HCT116 (cell line): ENCODE measurements around the gene PITPNC1. TPM values are rescaled to one million over a fixed set of nuclear protein-coding genes. Genes with fewer than 3 reads are reported as not detected.

Experiments used
- ATAC-seq: fragments of 200-7000 bp; cut with Tn5 transposase; 2 replicates; pipeline ENCODE4 v1.9.1; 2020; ENCODE audit warnings: mild to moderate bottlenecking, moderate library complexity
- BruUV-seq: library from RNA; stranded (reverse); fragments of 400-500 nt; replicated peaks from 2 replicates; lab custom pipeline; 2021; lab: Mats Ljungman, UMichigan
- CTCF ChIA-PET: fragments of 300-600 bp; sonication (Branson Sonifier 250); formaldehyde crosslinking; loops from one replicate; lab custom pipeline; 2021; ENCODE audit warnings: antibody characterized with exemption; lab: Charles Lee
- POLR2A ChIA-PET: fragments of 300-600, 350-600 bp; sonication (Branson Sonifier 250); formaldehyde crosslinking; loops from one replicate; lab custom pipeline; 2021; ENCODE audit warnings: antibody characterized with exemption; lab: Charles Lee
- RAD21 ChIA-PET, 2 experiments: fragments of 300-600 bp; sonication (Branson Sonifier 250); formaldehyde crosslinking; loops; one replicate each; lab custom pipeline; 2023; ENCODE audit warnings: low total read pairs in 2 of 2; ENCODE audit not compliant: uncharacterized antibody in 2 of 2, unreplicated experiment in 2 of 2, low non-redundant PET in 1 of 2; lab: Charles Lee
- DNase-seq: peaks from one replicate; pipeline ENCODE4 v3.0.0-alpha.2; 2010; ENCODE audit warnings: low read depth, low spot score
- H2AFZ ChIP-seq: fragments of 200-600 bp; shearing (Covaris generic), sonication (generic); 2 replicates; pipeline ENCODE4 v1.6.1; 2017; ENCODE audit warnings: low read depth, mixed run types, mixed read lengths, antibody characterized with exemption, low read length; ENCODE audit not compliant: poor library complexity, severe bottlenecking
- H3K27ac ChIP-seq: 2 replicates; pipeline ENCODE4 v1.5.1; 2012; ENCODE audit warnings: low read depth, low read length
- H3K27me3 ChIP-seq: fragments of 200-600 bp; sonication (generic); 2 replicates; pipeline ENCODE4 v1.6.1; 2016; ENCODE audit warnings: mixed run types, low read length, mixed read lengths; ENCODE audit not compliant: insufficient read depth
- H3K36me3 ChIP-seq, 2 experiments: fragments of 200-500 bp in 1 of 2; fragments of 200-600 bp in 1 of 2; sonication (Bioruptor generic) in 1 of 2; sonication (generic) in 1 of 2; 2 replicates each; pipeline versions ENCODE4 v1.5.1 to v1.6.1; 2014 to 2016; ENCODE audit warnings: low read length in 2 of 2, inconsistent platforms in 1 of 2, mixed read lengths in 1 of 2, mixed run types in 1 of 2; ENCODE audit not compliant: insufficient read depth in 2 of 2, control insufficient read depth in 1 of 2
- H3K4me1 ChIP-seq, 2 experiments: fragments of 200-600 bp in 1 of 2; sonication (generic) in 1 of 2; 2 replicates each; pipeline versions ENCODE4 v1.5.1 to v1.6.1; 2012 to 2017; ENCODE audit warnings: low read length in 2 of 2, inconsistent platforms in 1 of 2, mild to moderate bottlenecking in 1 of 2, mixed read lengths in 1 of 2, mixed run types in 1 of 2, moderate library complexity in 1 of 2; ENCODE audit not compliant: insufficient read depth in 2 of 2, control insufficient read depth in 1 of 2
- H3K4me2 ChIP-seq: fragments of 200-600 bp; sonication (generic); 2 replicates; pipeline ENCODE4 v1.6.1; 2017; ENCODE audit warnings: mixed run types, low read length, mixed read lengths
- H3K4me3 ChIP-seq, 2 experiments: fragments of 200-600 bp in 1 of 2; sonication (generic) in 1 of 2; replicated peaks in 1 of 2; 2 replicates each; pipeline ENCODE4 v1.5.1; 2011 to 2016; ENCODE audit warnings: low read length in 2 of 2, control low read depth in 1 of 2, low read depth in 1 of 2, mild to moderate bottlenecking in 1 of 2, mixed read lengths in 1 of 2, mixed run types in 1 of 2
- H3K79me2 ChIP-seq: fragments of 200-600 bp; sonication (generic); 2 replicates; pipeline ENCODE4 v1.6.1; 2017; ENCODE audit warnings: mild to moderate bottlenecking, mixed run types, low read length, moderate library complexity, mixed read lengths; ENCODE audit not compliant: insufficient read depth
- H3K9ac ChIP-seq: fragments of 200-600 bp; sonication (generic); 2 replicates; pipeline ENCODE4 v1.6.1; 2016; ENCODE audit warnings: low read length, mixed read lengths
- H3K9me2 ChIP-seq: fragments of 200-600 bp; sonication (generic), shearing (Covaris generic); 2 replicates; pipeline ENCODE4 v1.6.1; 2017; ENCODE audit warnings: mixed run types, mild to moderate bottlenecking, moderate library complexity; ENCODE audit not compliant: insufficient read depth
- H3K9me3 ChIP-seq, 2 experiments: fragments of 200-500 bp in 1 of 2; fragments of 200-600 bp in 1 of 2; sonication (Bioruptor generic) in 1 of 2; sonication (generic) in 1 of 2; 2 replicates each; pipeline ENCODE4 v1.6.1; 2014 to 2017; ENCODE audit warnings: low read length in 2 of 2, mixed read lengths in 2 of 2, inconsistent platforms in 1 of 2, low read depth in 1 of 2, mild to moderate bottlenecking in 1 of 2, mixed run types in 1 of 2, moderate library complexity in 1 of 2; ENCODE audit not compliant: control insufficient read depth in 1 of 2, insufficient read depth in 1 of 2
- H4K20me1 ChIP-seq: fragments of 200-600 bp; sonication (generic), shearing (Covaris generic); 2 replicates; pipeline ENCODE4 v1.6.1; 2017; ENCODE audit warnings: mixed run types, mild to moderate bottlenecking, moderate library complexity; ENCODE audit not compliant: insufficient read depth
- CBX3 ChIP-seq: IDR thresholded peaks from 2 replicates; pipeline ENCODE4 v1.6.1; 2012; ENCODE audit warnings: low read depth
- CEBPB ChIP-seq: IDR thresholded peaks from 2 replicates; pipeline ENCODE4 v1.6.1; 2012; ENCODE audit warnings: low read depth
- EZH2 ChIP-seq: fragments of 200-600 bp; sonication (generic); IDR thresholded peaks from 2 replicates; pipeline ENCODE4 v1.6.1; 2017; ENCODE audit warnings: antibody characterized with exemption, mixed run types
- EZH2phosphoT487 ChIP-seq: fragments of 200-600 bp; IDR thresholded peaks from 2 replicates; pipeline ENCODE4 v1.6.1; 2018; ENCODE audit warnings: antibody characterized with exemption, borderline replicate concordance
- MAX ChIP-seq: IDR thresholded peaks from 2 replicates; pipeline ENCODE4 v1.6.1; 2012
- POLR2A ChIP-seq: IDR thresholded peaks from 2 replicates; pipeline ENCODE4 v1.7.0; 2011; ENCODE audit warnings: borderline replicate concordance; ENCODE audit not compliant: insufficient read depth, insufficient read length; ENCODE audit errors: extremely low read depth
- POLR2AphosphoS5 ChIP-seq: IDR thresholded peaks from 2 replicates; pipeline ENCODE4 v1.6.1; 2011; ENCODE audit warnings: mild to moderate bottlenecking, low read depth, low read length, moderate library complexity
- RAD21 ChIP-seq: IDR thresholded peaks from 2 replicates; pipeline ENCODE4 v1.6.1; 2012; ENCODE audit warnings: low read depth, mild to moderate bottlenecking
- SIN3A ChIP-seq: IDR thresholded peaks from 2 replicates; pipeline ENCODE4 v1.6.1; 2012; ENCODE audit warnings: low read depth
- SP1 ChIP-seq: IDR thresholded peaks from 2 replicates; pipeline ENCODE4 v1.6.1; 2012; ENCODE audit warnings: low read depth
- TCF7L2 ChIP-seq: IDR thresholded peaks from 2 replicates; pipeline ENCODE4 v1.7.0; 2011; ENCODE audit warnings: borderline replicate concordance, inconsistent platforms; ENCODE audit not compliant: insufficient read depth, insufficient read length; ENCODE audit errors: extremely low read depth
- ZFX ChIP-seq: fragments of 450-650 bp; IDR thresholded peaks from 2 replicates; pipeline ENCODE4 v1.6.1; 2017
- intact Hi-C: fragments of 100-400 bp; cut with micrococcal nuclease; formaldehyde crosslinking; loops from 2 replicates; pipeline ENCODE4 v1.10.0; 2022
- total RNA-seq: library from RNA; stranded (reverse); gene quantifications from one replicate; pipeline ENCODE4 v1.2.1, GENCODE V29; 2021; ENCODE audit not compliant: unreplicated experiment
- TF ChIP-seq, protein P1 (sequence below), 3 experiments: fragments of 200-600 bp in 1 of 3; sonication (generic) in 1 of 3; IDR thresholded peaks in 2 of 3; conservative IDR thresholded peaks in 1 of 3; 2 replicates each; pipeline ENCODE4 v1.5.1; 2012 to 2017; ENCODE audit warnings: low read depth in 2 of 3, low read length in 2 of 3, antibody characterized with exemption in 1 of 3, borderline replicate concordance in 1 of 3, control low read depth in 1 of 3, mild to moderate bottlenecking in 1 of 3, mixed read lengths in 1 of 3, mixed run types in 1 of 3, moderate library complexity in 1 of 3; ENCODE audit not compliant: insufficient read depth in 1 of 3
- TF ChIP-seq, protein P2 (sequence below): IDR thresholded peaks from 2 replicates; pipeline ENCODE4 v1.6.1; 2012

PITPNC1 gene
- total RNA-seq, 1 experiment from 2014 or later: 41.9 TPM

DNA sequence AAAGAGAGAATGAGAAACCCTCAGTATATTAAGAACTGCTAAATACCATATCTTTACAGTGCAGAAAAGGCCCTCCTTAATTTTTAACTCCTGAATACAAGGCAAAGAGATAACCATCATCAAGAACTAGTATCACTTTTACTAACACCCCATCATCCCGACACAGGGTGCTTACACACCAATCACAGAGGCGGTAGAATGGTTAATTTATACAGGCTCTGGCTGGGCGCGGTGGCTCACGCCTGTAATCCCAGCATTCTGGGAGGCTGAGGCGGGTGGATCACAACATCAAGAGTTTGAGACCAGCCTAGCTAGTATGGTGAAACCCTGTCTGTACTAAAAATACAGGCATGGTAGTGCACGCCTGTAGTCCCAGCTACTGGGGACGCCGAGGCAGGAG, 14.9 kb upstream of the PITPNC1 start:
- H3K9ac ChIP-seq: no peak overlapping the region
- no peak overlapping the region for H3K4me2 ChIP-seq
- DNase-seq (no peak), ATAC-seq (no peak)
- H3K27me3 ChIP-seq: no peaks in the 10 kb centered on the region
- peaks cover 93% of the 10 kb centered on the region for H3K79me2 ChIP-seq
- no peaks in the 10 kb centered on the region for H3K9me3 ChIP-seq
- no peak overlapping the region for H3K27ac ChIP-seq
- intact Hi-C loops: loop anchor here (10.0 kb wide), 1 partner anchor 647 kb away; no protein-coding TSS in a partner anchor
- POLR2A ChIA-PET: no interaction called here
- no peak overlapping the region for H2AFZ ChIP-seq
- peaks cover 22 to 44% of the 10 kb centered on the region in 2 experiments; a peak in 3 of 4 replicates for H3K36me3 ChIP-seq
- peaks cover 54% of the 10 kb centered on the region for H4K20me1 ChIP-seq
- H3K9me2 ChIP-seq: no peaks in the 10 kb centered on the region
- CTCF ChIA-PET: interaction anchor here (2.3 kb wide), 1 partner anchor 13 kb away, joined by 11 read pairs; no protein-coding TSS in a partner anchor
- BruUV-seq: no TSS peak
- peaks cover 10 to 19% of the 10 kb centered on the region in 2 experiments; a peak in 3 of 4 replicates for H3K4me1 ChIP-seq
- RAD21 ChIA-PET: interaction anchor here in 1 of 2 experiments (0.7 kb wide), 1 partner anchor 667 kb away, joined by 4 read pairs; no protein-coding TSS in a partner anchor
- no peak for TF ChIP-seq CBX3
- no peak for TF ChIP-seq EZH2phosphoT487
- no peak overlapping the region for H3K4me3 ChIP-seq

- Histone ChIP-seq H2AFZ (no peak overlapping the region), H3K9me3 (no peaks in the 10 kb centered on the region), H4K20me1 (peaks cover 37% of the 10 kb centered on the region; the same call in 1 of the 2 replicates), H3K79me2 (peaks cover 64% of the 10 kb centered on the region), H3K4me2 (peak overlapping the region; percentile 76), H3K9me2 (no peaks in the 10 kb centered on the region), H3K4me3 (peak overlapping the region; percentile 93 to 97), H3K27ac (peak overlapping the region; percentile 77), H3K9ac (peak overlapping the region; percentile 96), H3K36me3 (peaks cover 10 to 31% of the 10 kb centered on the region in 2 experiments; a peak in 3 of 4 replicates), H3K27me3 (no peaks in the 10 kb centered on the region), H3K4me1 (peaks cover 10 to 19% of the 10 kb centered on the region in 2 experiments; a peak in 3 of 4 replicates)
- ATAC-seq (no peak), DNase-seq (no peak)
- no TSS peak for BruUV-seq
- ChIA-PET POLR2A (interaction anchor here (2.0 kb wide), 1 partner anchor 11 kb away, joined by 6 read pairs; no protein-coding TSS in a partner anchor), RAD21 (interaction anchor here in 1 of 2 experiments (0.6 kb wide), 1 partner anchor 24 kb away, joined by 4 read pairs; no protein-coding TSS in a partner anchor), CTCF (no interaction called here)
- intact Hi-C loops: loop anchor here (10.0 kb wide), 1 partner anchor 650 kb away; no protein-coding TSS in a partner anchor
- TF ChIP-seq EZH2phosphoT487 (no peak), POLR2A (no peak), EZH2 (no peak), TCF7L2 (no peak), SIN3A (no peak), ZFX (no peak), CBX3 (no peak), CEBPB (no peak), RAD21 (no peak), SP1 (no peak), MAX (no peak), POLR2AphosphoS5 (no peak)
- TF ChIP-seq, protein P1, sequence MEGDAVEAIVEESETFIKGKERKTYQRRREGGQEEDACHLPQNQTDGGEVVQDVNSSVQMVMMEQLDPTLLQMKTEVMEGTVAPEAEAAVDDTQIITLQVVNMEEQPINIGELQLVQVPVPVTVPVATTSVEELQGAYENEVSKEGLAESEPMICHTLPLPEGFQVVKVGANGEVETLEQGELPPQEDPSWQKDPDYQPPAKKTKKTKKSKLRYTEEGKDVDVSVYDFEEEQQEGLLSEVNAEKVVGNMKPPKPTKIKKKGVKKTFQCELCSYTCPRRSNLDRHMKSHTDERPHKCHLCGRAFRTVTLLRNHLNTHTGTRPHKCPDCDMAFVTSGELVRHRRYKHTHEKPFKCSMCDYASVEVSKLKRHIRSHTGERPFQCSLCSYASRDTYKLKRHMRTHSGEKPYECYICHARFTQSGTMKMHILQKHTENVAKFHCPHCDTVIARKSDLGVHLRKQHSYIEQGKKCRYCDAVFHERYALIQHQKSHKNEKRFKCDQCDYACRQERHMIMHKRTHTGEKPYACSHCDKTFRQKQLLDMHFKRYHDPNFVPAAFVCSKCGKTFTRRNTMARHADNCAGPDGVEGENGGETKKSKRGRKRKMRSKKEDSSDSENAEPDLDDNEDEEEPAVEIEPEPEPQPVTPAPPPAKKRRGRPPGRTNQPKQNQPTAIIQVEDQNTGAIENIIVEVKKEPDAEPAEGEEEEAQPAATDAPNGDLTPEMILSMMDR (IDR thresholded peaks at IDR 0.05 in 2 of 3, conservative IDR thresholded peaks at IDR 0.05 in 1 of 3; ENCODE audit: borderline replicate concordance in 1 of 3, insufficient read depth in 1 of 3, low read depth in 2 of 3, low read length in 2 of 3): no peak
- TF ChIP-seq, protein P2, sequence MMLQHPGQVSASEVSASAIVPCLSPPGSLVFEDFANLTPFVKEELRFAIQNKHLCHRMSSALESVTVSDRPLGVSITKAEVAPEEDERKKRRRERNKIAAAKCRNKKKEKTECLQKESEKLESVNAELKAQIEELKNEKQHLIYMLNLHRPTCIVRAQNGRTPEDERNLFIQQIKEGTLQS: no peak
Observed at GRCh38 chr17:67364847-67365737, 12.0 kb upstream of the PITPNC1 start.
